DOHH2 (cell line): ENCODE data around the gene COL9A3.

Experiments
- H3F3A ChIP-seq: fragments of 200-600 bp; sonication (generic), shearing (Covaris generic); 2 replicates; pipeline ENCODE4 v1.6.0; 2016; ENCODE audit warnings: antibody characterized with exemption, mild to moderate bottlenecking; ENCODE audit not compliant: control insufficient read depth, insufficient read depth
- H3K27ac ChIP-seq: fragments of 200-600 bp; sonication (generic); 2 replicates; pipeline ENCODE4 v1.5.1; 2014; ENCODE audit warnings: low read depth, mild to moderate bottlenecking, low read length, moderate library complexity
- H3K27me3 ChIP-seq: fragments of 200-600 bp; sonication (generic); 2 replicates; pipeline ENCODE4 v1.6.1; 2014; ENCODE audit warnings: mild to moderate bottlenecking, low read length, mixed read lengths; ENCODE audit not compliant: control insufficient read depth
- H3K36me3 ChIP-seq: fragments of 200-600 bp; sonication (generic); 2 replicates; pipeline ENCODE4 v1.6.1; 2014; ENCODE audit warnings: mild to moderate bottlenecking, low read length, moderate library complexity, mixed read lengths; ENCODE audit not compliant: control insufficient read depth
- H3K4me1 ChIP-seq: fragments of 200-600 bp; sonication (generic); 2 replicates; pipeline ENCODE4 v1.6.1; 2014; ENCODE audit warnings: mild to moderate bottlenecking, low read length, mixed read lengths; ENCODE audit not compliant: control insufficient read depth
- H3K4me2 ChIP-seq: fragments of 200-600 bp; sonication (generic); 2 replicates; pipeline ENCODE4 v1.6.0; 2014; ENCODE audit warnings: mild to moderate bottlenecking, low read length, moderate library complexity
- H3K4me3 ChIP-seq: fragments of 200-600 bp; sonication (generic); 2 replicates; pipeline ENCODE4 v1.5.1; 2014; ENCODE audit warnings: mild to moderate bottlenecking, low read length, mixed read lengths
- H3K79me2 ChIP-seq: fragments of 200-600 bp; sonication (generic); 2 replicates; pipeline ENCODE4 v1.6.1; 2014; ENCODE audit warnings: mild to moderate bottlenecking, low read length, mixed read lengths; ENCODE audit not compliant: control insufficient read depth
- H3K9me2 ChIP-seq: fragments of 200-600 bp; sonication (generic); replicated peaks from 2 replicates; pipeline ENCODE4 v1.6.1; 2014; ENCODE audit warnings: mild to moderate bottlenecking, low read length, mixed read lengths; ENCODE audit not compliant: control insufficient read depth
- H3K9me3 ChIP-seq: fragments of 200-600 bp; sonication (generic); 2 replicates; pipeline ENCODE4 v1.6.1; 2014; ENCODE audit warnings: antibody characterized with exemption, low read length, mixed read lengths; ENCODE audit not compliant: control insufficient read depth, insufficient read depth
- H4K20me1 ChIP-seq: fragments of 200-600 bp; sonication (generic); 2 replicates; pipeline ENCODE4 v1.6.0; 2014; ENCODE audit warnings: low read depth, mild to moderate bottlenecking, antibody characterized with exemption, low read length, moderate library complexity; ENCODE audit not compliant: control insufficient read depth, insufficient read depth
- EZH2phosphoT487 ChIP-seq: fragments of 200-600 bp; sonication (generic); IDR thresholded peaks from 2 replicates; pipeline ENCODE4 v1.6.1; 2017; ENCODE audit warnings: borderline replicate concordance, mild to moderate bottlenecking, antibody characterized with exemption, low read length, moderate library complexity, mixed read lengths
- TF ChIP-seq, protein P1 (sequence below): fragments of 200-600 bp; sonication (generic); IDR thresholded peaks from one replicate; pipeline ENCODE4 v1.5.1; 2014; ENCODE audit warnings: antibody characterized with exemption, mild to moderate bottlenecking, low read depth, low read length; ENCODE audit not compliant: poor library complexity, severe bottlenecking

COL9A3 gene

DNA sequence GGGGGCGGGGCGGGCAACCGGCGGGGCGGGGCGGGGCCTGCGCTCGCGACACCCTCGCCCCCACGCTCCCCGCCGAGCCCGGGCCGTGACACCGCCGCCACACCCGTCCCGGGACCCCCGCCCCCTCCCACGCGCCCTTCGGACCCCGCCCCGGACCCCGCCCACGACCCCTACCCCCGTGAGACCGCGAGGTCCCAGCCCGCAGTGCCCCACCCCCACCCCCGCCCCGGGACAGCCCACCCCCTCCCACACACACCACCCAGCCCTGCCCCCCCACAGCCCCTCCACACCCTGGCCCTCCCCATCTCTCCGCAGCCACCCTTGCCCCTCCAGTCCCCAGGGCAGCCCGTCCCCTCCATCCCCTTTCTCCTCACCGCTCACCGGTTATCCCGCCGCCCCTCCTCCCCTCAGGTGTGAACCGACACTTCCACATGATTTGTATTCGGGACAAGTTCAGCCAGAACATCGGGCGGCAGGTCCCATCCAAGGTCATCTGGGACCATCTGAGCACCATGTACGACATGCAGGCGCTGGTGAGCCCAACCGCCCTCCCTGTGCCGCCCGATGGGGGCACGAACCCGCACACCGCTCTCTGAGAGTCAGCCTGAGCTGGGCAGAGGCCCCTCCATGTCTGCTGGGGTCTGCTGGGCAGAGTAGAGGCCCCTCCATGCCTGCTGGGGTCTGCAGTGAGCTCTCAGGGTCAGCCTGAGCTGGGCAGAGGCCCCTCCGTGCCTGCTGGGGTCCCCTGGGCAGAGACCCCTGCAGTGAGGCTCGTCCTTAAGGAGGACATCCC, 20.0 kb upstream of the COL9A3 start:
- H3K27ac ChIP-seq: 0 out of 2 replicates have a peak overlapping the region, but pooled peaks have one; percentile 94

DNA sequence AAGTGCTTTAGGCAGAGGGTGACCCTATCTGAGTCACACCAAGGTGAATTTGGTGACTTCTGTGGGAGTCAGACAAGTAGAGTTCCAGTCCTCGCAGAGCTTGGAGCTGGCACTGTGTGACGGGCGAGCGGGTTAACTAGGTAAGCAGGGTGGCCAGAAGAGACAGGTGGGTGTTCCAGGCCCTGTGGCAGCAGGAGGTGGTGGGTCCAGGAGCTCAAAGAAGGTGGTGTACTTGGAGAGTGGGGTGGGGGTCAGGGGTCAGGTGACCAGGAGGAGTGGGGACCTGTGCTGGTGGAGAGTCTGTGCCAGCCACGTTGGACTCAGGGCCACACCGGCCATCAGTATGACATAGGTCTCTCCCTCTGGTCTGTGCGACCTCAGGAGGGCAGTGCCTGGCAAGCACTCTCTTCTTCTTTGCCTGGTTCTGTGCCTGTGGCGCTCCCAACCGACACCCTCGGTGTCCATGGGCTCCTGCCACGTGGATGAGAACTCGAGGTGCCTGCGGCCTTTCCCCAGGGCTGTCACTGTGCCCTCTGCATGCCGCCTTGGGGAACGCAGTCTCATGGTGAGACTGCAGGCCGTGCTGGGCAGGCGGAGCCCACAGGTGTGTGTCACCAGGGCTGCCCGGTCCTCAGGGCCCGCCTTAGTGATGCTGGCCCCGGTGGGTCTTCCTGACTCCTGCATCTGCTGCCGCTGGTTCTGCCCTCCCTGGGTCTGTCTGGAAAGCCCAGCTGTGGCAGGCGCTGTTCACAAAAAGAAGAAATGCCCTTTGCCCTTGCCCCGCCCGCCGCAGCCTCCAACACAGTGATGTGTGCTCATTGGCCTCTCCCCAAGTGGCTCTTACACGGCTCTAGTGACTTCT, 18.9 kb upstream of the COL9A3 start:
- Histone ChIP-seq H3F3A (peaks cover 15% of the 10 kb centered on the region), H4K20me1 (no peaks in the 10 kb centered on the region), H3K4me2 (peak overlapping the region; percentile 95), H3K4me3 (peak overlapping the region; percentile 76), H3K27ac (no peak overlapping the region), H3K9me3 (no peaks in the 10 kb centered on the region), H3K79me2 (peaks cover 15% of the 10 kb centered on the region), H3K4me1 (peaks cover 40% of the 10 kb centered on the region), H3K9me2 (no peaks in the 10 kb centered on the region), H3K27me3 (no peaks in the 10 kb centered on the region), H3K36me3 (peaks cover 45% of the 10 kb centered on the region)
- TF ChIP-seq, protein P1, sequence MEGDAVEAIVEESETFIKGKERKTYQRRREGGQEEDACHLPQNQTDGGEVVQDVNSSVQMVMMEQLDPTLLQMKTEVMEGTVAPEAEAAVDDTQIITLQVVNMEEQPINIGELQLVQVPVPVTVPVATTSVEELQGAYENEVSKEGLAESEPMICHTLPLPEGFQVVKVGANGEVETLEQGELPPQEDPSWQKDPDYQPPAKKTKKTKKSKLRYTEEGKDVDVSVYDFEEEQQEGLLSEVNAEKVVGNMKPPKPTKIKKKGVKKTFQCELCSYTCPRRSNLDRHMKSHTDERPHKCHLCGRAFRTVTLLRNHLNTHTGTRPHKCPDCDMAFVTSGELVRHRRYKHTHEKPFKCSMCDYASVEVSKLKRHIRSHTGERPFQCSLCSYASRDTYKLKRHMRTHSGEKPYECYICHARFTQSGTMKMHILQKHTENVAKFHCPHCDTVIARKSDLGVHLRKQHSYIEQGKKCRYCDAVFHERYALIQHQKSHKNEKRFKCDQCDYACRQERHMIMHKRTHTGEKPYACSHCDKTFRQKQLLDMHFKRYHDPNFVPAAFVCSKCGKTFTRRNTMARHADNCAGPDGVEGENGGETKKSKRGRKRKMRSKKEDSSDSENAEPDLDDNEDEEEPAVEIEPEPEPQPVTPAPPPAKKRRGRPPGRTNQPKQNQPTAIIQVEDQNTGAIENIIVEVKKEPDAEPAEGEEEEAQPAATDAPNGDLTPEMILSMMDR: no peak
- TF ChIP-seq EZH2phosphoT487: no peak

More for the DNA sequence above, 20.0 kb upstream of the COL9A3 start:
- no peak for TF ChIP-seq EZH2phosphoT487
- TF ChIP-seq, protein P1: no peak
- Histone ChIP-seq H3K27me3 (no peaks in the 10 kb centered on the region), H3F3A (peaks cover 15% of the 10 kb centered on the region), H3K36me3 (peaks cover 45% of the 10 kb centered on the region), H3K4me2 (peak overlapping the region; percentile 95), H4K20me1 (no peaks in the 10 kb centered on the region), H3K9me3 (no peaks in the 10 kb centered on the region), H3K9me2 (no peaks in the 10 kb centered on the region), H3K79me2 (peaks cover 15% of the 10 kb centered on the region), H3K4me1 (peaks cover 40% of the 10 kb centered on the region), H3K4me3 (peak overlapping the region; percentile 76)

DNA sequence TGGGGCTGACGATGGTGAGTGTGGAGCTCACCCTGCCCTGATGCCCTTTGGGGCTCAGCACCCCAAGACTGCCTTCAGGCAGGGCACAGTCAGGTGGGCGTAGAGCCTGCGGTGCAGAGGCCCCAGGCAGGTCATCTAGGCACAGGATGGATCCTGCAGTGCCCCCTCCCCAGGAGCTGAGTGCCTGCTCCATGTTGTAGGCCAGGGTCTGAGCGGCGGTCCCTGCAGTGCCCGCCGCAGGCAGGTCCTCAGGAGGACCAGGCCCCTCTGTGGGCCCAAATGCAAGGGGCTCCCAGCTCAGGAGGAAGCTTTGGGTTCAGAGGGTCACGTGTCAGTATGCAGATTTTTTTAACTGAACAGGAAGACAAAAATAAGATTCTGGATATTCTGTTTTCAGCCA, 17.8 kb upstream of the COL9A3 start:
- Histone ChIP-seq H3K9me3 (no peaks in the 10 kb centered on the region), H3K9me2 (no peaks in the 10 kb centered on the region), H3K36me3 (peaks cover 45% of the 10 kb centered on the region), H3K79me2 (peaks cover 15% of the 10 kb centered on the region), H3K4me3 (no peak overlapping the region), H3K27ac (no peak overlapping the region), H3K27me3 (no peaks in the 10 kb centered on the region), H4K20me1 (no peaks in the 10 kb centered on the region), H3K4me1 (peaks cover 34% of the 10 kb centered on the region), H3K4me2 (no peak overlapping the region), H3F3A (peaks cover 15% of the 10 kb centered on the region)
- no peak for TF ChIP-seq EZH2phosphoT487
- TF ChIP-seq, protein P1: no peak
